HepG2 (cell line): Measurements from ENCODE around the gene PRR12. TPM values are rescaled to one million over a fixed set of nuclear protein-coding genes. Genes with fewer than 3 reads are reported as not detected.

ENCODE experiments used
- EP300 ChIP-seq, 3 experiments: sonication (generic) in 1 of 3; formaldehyde crosslinking in 1 of 3; IDR thresholded peaks; 2 replicates each; pipeline versions ENCODE4 v1.5.1 to v1.6.1; 2011 to 2020; ENCODE audit warnings: low read depth in 2 of 3, low read length in 2 of 3, borderline replicate concordance in 1 of 3, improper control_type of control experiment in 1 of 3, mild to moderate bottlenecking in 1 of 3, missing genetic modification reagents in 1 of 3, moderate library complexity in 1 of 3
- FOXC1 ChIP-seq: sonication (generic); formaldehyde crosslinking; IDR thresholded peaks from 2 replicates; pipeline ENCODE4 v1.8.0; 2022; ENCODE audit warnings: mild to moderate bottlenecking, missing genetic modification reagents, borderline replicate concordance
- HDAC2 ChIP-seq: sonication (generic); formaldehyde crosslinking; IDR thresholded peaks from 2 replicates; pipeline ENCODE4 v1.4.0; 2020; ENCODE audit warnings: missing genetic modification reagents
- HNRNPK ChIP-seq: fragments of 200-400 bp; formaldehyde crosslinking; IDR thresholded peaks from 2 replicates; pipeline ENCODE4 v1.6.1; 2018; ENCODE audit warnings: low read length, low read depth, moderate library complexity, mild to moderate bottlenecking; ENCODE audit not compliant: poor library complexity, severe bottlenecking
- KDM2A ChIP-seq: sonication (generic); formaldehyde crosslinking; IDR thresholded peaks from 2 replicates; pipeline ENCODE4 v1.4.0; 2020; ENCODE audit warnings: low read depth, missing genetic modification reagents, borderline replicate concordance
- POLR2AphosphoS5 ChIP-seq: IDR thresholded peaks from 2 replicates; pipeline ENCODE4 v1.6.1; 2012; ENCODE audit warnings: low read depth, low read length
- SOX6 ChIP-seq, 2 experiments: fragments of 450-650 bp in 1 of 2; sonication (generic) in 1 of 2; formaldehyde crosslinking in 1 of 2; IDR thresholded peaks; 2 replicates each; pipeline versions ENCODE4 v1.4.0 to v1.6.1; 2017 to 2020; ENCODE audit warnings: antibody characterized with exemption in 1 of 2, mild to moderate bottlenecking in 1 of 2, missing genetic modification reagents in 1 of 2
- SP4 ChIP-seq: sonication (generic); formaldehyde crosslinking; IDR thresholded peaks from 2 replicates; pipeline ENCODE4 v1.8.1; 2023; ENCODE audit warnings: mild to moderate bottlenecking, missing genetic modification reagents
- ZNF124 ChIP-seq: sonication (generic); formaldehyde crosslinking; IDR thresholded peaks from 2 replicates; pipeline ENCODE4 v1.4.0; 2020; ENCODE audit warnings: missing genetic modification reagents
- ZNF232 ChIP-seq: sonication (generic); formaldehyde crosslinking; IDR thresholded peaks from 2 replicates; pipeline ENCODE4 v1.4.0; 2020; ENCODE audit warnings: missing genetic modification reagents, borderline replicate concordance
- polyA plus RNA-seq, 8 experiments: library from polyadenylated mRNA; depleted of rRNA in 3 of 8; stranded (reverse) in 7 of 8; unstranded in 1 of 8; fragments of >200 nt; fragmentation: Illumina TruSeq in 4 of 8; extraction: Trizol in 4 of 8; gene quantifications; 2 replicates each; pipeline versions ENCODE4 v1.2.1 to v1.2.3, GENCODE V29; 2011 to 2016; ENCODE audit warnings: low read depth in 4 of 8, missing spikeins in 1 of 8, mixed read lengths in 1 of 8; ENCODE audit not compliant: insufficient read depth in 1 of 8
- total RNA-seq, 5 experiments: library from RNA; depleted of rRNA; stranded (reverse); fragments of >200 nt; fragmentation: Illumina TruSeq; extraction: Trizol; gene quantifications; 2 replicates each; pipeline ENCODE4 v1.2.3, GENCODE V29; 2016; ENCODE audit warnings: low read depth in 1 of 5
- TF ChIP-seq, protein P1 (sequence below): sonication (generic); formaldehyde crosslinking; IDR thresholded peaks from 2 replicates; pipeline ENCODE4 v1.5.0; 2020; ENCODE audit warnings: mild to moderate bottlenecking, missing genetic modification reagents, borderline replicate concordance
- TF ChIP-seq, protein P2 (sequence below): sonication (generic); formaldehyde crosslinking; conservative IDR thresholded peaks from 2 replicates; pipeline ENCODE4 v1.8.0; 2022; ENCODE audit warnings: mild to moderate bottlenecking, moderate library complexity, missing genetic modification reagents
- TF ChIP-seq, protein P3 (sequence below), 2 experiments: sonication (generic) in 1 of 2; formaldehyde crosslinking in 1 of 2; IDR thresholded peaks; 2 replicates each; pipeline versions ENCODE4 v1.4.0 to v1.6.1; 2016 to 2020; ENCODE audit warnings: borderline replicate concordance in 1 of 2, low read depth in 1 of 2, mild to moderate bottlenecking in 1 of 2, missing genetic modification reagents in 1 of 2
- TF ChIP-seq, protein P4 (sequence below): IDR thresholded peaks from 2 replicates; pipeline ENCODE4 v1.6.1; 2012; ENCODE audit warnings: inconsistent platforms

PRR12 gene
- total and polyA plus RNA-seq, 2 of the 13 experiments (the other 11 are each of a cell fraction or from before 2014, with no cell fraction given): 0.62 to 1.5 TPM

DNA sequence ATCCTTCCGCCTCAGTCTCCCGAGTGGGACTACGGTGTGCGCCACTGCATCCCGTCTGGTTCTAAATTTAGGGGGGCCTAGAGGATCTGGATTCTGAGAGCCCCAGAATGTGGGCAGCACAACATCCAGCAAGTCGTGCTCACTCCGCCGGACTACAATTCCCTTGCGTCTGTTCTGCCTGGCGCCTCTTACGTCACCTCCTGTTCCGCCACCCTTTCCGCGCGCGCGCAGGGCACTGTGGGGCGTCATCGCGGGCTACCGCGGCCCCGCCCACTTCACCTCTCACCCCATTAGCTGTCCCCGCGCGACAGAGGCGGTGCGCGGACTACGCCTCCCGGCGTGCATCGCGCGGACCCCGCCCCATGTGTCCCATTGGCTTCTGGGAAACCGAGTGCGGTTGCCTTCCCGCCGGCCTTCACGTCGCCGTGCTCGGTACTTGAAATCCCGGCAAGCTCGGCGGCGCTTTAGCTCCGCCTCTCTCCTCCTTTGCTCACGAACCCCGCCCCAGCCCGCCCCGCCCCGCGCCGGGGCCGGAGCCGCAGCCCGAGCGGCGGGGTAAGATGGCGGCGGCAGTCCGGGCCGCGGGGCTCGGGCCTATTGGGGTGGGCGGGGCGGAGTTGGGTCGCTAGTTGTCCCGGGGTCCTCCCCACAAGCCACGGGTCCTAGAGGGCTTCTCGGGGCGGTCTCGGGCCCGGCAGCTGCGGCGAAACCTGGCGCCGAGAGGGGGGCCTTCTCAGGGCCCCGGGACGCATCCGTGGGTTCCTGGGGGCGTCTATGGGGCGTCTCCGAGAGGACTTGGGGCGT is 50.9 kb downstream of the PRR12 start, which contains the start of gene SCAF1 (continued):
- TF ChIP-seq, protein P1, sequence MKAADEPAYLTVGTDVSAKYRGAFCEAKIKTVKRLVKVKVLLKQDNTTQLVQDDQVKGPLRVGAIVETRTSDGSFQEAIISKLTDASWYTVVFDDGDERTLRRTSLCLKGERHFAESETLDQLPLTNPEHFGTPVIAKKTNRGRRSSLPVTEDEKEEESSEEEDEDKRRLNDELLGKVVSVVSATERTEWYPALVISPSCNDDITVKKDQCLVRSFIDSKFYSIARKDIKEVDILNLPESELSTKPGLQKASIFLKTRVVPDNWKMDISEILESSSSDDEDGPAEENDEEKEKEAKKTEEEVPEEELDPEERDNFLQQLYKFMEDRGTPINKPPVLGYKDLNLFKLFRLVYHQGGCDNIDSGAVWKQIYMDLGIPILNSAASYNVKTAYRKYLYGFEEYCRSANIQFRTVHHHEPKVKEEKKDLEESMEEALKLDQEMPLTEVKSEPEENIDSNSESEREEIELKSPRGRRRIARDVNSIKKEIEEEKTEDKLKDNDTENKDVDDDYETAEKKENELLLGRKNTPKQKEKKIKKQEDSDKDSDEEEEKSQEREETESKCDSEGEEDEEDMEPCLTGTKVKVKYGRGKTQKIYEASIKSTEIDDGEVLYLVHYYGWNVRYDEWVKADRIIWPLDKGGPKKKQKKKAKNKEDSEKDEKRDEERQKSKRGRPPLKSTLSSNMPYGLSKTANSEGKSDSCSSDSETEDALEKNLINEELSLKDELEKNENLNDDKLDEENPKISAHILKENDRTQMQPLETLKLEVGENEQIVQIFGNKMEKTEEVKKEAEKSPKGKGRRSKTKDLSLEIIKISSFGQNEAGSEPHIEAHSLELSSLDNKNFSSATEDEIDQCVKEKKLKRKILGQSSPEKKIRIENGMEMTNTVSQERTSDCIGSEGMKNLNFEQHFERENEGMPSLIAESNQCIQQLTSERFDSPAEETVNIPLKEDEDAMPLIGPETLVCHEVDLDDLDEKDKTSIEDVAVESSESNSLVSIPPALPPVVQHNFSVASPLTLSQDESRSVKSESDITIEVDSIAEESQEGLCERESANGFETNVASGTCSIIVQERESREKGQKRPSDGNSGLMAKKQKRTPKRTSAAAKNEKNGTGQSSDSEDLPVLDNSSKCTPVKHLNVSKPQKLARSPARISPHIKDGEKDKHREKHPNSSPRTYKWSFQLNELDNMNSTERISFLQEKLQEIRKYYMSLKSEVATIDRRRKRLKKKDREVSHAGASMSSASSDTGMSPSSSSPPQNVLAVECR: peak; percentile 80; the same call in 1 of the 2 replicates
- peak; percentile 100 for TF ChIP-seq SP4 (CRISPR knock-in tag)
- peak; percentile 77 for TF ChIP-seq POLR2AphosphoS5
- peak; percentile 34; the same call in 1 of the 2 replicates for TF ChIP-seq FOXC1 (CRISPR knock-in tag)
- peak; percentile 57; the same call in 1 of the 2 replicates for TF ChIP-seq HDAC2 (CRISPR knock-in tag)
- TF ChIP-seq EP300 (IDR thresholded peaks at IDR 0.05; ENCODE audit: low read depth in 2 of 2, low read length in 2 of 2): peak in 1 of 2 experiments; percentile 67; a peak in 1 of 4 replicates
- TF ChIP-seq EP300 (CRISPR knock-in tag; IDR thresholded peaks at IDR 0.05; ENCODE audit: borderline replicate concordance): no peak; the same call in 1 of the 2 replicates
- TF ChIP-seq HNRNPK: peak; percentile 66
- peak; percentile 80 for TF ChIP-seq KDM2A (CRISPR knock-in tag)
- TF ChIP-seq, protein P2, sequence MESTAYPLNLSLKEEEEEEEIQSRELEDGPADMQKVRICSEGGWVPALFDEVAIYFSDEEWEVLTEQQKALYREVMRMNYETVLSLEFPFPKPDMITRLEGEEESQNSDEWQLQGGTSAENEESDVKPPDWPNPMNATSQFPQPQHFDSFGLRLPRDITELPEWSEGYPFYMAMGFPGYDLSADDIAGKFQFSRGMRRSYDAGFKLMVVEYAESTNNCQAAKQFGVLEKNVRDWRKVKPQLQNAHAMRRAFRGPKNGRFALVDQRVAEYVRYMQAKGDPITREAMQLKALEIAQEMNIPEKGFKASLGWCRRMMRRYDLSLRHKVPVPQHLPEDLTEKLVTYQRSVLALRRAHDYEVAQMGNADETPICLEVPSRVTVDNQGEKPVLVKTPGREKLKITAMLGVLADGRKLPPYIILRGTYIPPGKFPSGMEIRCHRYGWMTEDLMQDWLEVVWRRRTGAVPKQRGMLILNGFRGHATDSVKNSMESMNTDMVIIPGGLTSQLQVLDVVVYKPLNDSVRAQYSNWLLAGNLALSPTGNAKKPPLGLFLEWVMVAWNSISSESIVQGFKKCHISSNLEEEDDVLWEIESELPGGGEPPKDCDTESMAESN (CRISPR knock-in tag): peak; percentile 75
- TF ChIP-seq SOX6 (IDR thresholded peaks at IDR 0.05): no peak
- TF ChIP-seq SOX6 (CRISPR knock-in tag; IDR thresholded peaks at IDR 0.05): peak; percentile 69; the same call in 1 of the 2 replicates
- peak; percentile 22; the same call in 1 of the 2 replicates for TF ChIP-seq ZNF124 (CRISPR knock-in tag)
- TF ChIP-seq, protein P3, sequence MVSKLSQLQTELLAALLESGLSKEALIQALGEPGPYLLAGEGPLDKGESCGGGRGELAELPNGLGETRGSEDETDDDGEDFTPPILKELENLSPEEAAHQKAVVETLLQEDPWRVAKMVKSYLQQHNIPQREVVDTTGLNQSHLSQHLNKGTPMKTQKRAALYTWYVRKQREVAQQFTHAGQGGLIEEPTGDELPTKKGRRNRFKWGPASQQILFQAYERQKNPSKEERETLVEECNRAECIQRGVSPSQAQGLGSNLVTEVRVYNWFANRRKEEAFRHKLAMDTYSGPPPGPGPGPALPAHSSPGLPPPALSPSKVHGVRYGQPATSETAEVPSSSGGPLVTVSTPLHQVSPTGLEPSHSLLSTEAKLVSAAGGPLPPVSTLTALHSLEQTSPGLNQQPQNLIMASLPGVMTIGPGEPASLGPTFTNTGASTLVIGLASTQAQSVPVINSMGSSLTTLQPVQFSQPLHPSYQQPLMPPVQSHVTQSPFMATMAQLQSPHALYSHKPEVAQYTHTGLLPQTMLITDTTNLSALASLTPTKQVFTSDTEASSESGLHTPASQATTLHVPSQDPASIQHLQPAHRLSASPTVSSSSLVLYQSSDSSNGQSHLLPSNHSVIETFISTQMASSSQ (IDR thresholded peaks at IDR 0.05; ENCODE audit: low read depth): no peak
- TF ChIP-seq, protein P3 (CRISPR knock-in tag; IDR thresholded peaks at IDR 0.05; ENCODE audit: borderline replicate concordance): peak; percentile 74
- TF ChIP-seq, protein P4, sequence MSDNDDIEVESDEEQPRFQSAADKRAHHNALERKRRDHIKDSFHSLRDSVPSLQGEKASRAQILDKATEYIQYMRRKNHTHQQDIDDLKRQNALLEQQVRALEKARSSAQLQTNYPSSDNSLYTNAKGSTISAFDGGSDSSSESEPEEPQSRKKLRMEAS: peak; percentile 67
- TF ChIP-seq ZNF232 (CRISPR knock-in tag): 0 out of 2 replicates have a peak, but pooled peaks have one; percentile 12
